Chondrocyte (in vitro differentiated cells): ENCODE results near the gene EWSR1. TPM values are rescaled to one million over a fixed set of nuclear protein-coding genes. Genes with fewer than 3 reads are reported as not detected.

Experiments used
- DNase-seq: peaks from one replicate; pipeline ENCODE4 v3.0.0; 2021; ENCODE audit warnings: mixed read lengths, low spot score
- H3K27ac Mint-ChIP-seq: one replicate; pipeline ENCODE4 v1.8.0; 2021; ENCODE audit warnings: mild to moderate bottlenecking, moderate library complexity, mixed read lengths; ENCODE audit not compliant: unreplicated experiment
- H3K27me3 Mint-ChIP-seq: 2 replicates; pipeline ENCODE4 v1.8.0; 2021; ENCODE audit warnings: low read depth, mixed read lengths
- H3K36me3 Mint-ChIP-seq: 2 replicates; pipeline ENCODE4 v1.8.0; 2021; ENCODE audit warnings: low read depth, mixed read lengths
- H3K4me1 Mint-ChIP-seq: 2 replicates; pipeline ENCODE4 v1.8.0; 2021; ENCODE audit warnings: low read depth, mild to moderate bottlenecking, mixed read lengths
- H3K4me3 Mint-ChIP-seq: one replicate; pipeline ENCODE4 v1.8.0; 2021; ENCODE audit warnings: mild to moderate bottlenecking, moderate library complexity, mixed read lengths; ENCODE audit not compliant: unreplicated experiment
- H3K9me3 Mint-ChIP-seq: 2 replicates; pipeline ENCODE4 v1.8.0; 2021; ENCODE audit warnings: low read depth, mixed read lengths
- total RNA-seq: library from RNA; stranded (reverse); gene quantifications from 3 replicates; pipeline ENCODE4 v1.2.1, GENCODE V29; 2021
- TF ChIP-seq, protein P1 (sequence below): fragments of 200-600 bp; sonication (generic); IDR thresholded peaks from 2 replicates; pipeline ENCODE4 v1.5.0; 2021; ENCODE audit warnings: antibody characterized with exemption, mild to moderate bottlenecking, moderate library complexity

EWSR1 gene
- total RNA-seq, 1 donor from 2014 or later, result 139 TPM

DNA sequence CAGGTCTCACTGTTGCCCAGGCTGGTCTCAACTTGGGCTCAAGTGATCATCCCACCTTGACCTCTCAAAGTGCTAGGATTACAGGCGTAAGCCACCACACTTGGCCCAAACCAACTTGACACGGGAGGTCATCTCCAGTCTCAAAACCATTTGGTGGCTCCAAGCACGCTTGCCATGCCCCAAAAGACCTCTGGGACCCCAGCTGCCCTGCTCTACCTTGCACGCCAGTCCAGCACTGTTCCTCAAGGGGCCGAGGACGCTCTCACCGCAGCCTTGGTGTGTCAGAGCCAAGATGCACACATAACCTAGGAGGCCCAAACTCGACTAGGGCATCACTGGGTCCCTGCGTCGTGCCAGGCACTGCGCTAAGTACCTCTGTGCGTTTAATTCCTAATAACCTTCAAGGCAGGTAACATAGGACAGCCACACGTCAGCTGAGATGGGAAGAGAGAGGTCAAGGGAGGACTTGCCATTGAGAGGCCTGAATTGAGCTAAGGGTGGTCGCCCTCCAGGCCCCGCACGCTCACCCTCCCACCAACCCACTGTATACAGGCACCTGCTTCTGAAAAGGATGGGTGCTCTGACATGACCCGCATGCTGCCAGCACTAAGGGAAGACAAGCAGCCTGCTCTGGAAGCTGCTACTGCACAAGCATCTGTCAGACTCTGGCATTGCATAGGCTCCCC, 33.8 kb downstream of the EWSR1 start:
- Mint-ChIP-seq H3K36me3 (peaks cover 30% of the 10 kb centered on the region), H3K4me3 (no peak overlapping the region), H3K27me3 (no peaks in the 10 kb centered on the region), H3K27ac (peak overlapping the region; percentile 36), H3K9me3 (no peaks in the 10 kb centered on the region), H3K4me1 (peaks cover 8% of the 10 kb centered on the region)
- DNase-seq, result no peak
- TF ChIP-seq, protein P1, sequence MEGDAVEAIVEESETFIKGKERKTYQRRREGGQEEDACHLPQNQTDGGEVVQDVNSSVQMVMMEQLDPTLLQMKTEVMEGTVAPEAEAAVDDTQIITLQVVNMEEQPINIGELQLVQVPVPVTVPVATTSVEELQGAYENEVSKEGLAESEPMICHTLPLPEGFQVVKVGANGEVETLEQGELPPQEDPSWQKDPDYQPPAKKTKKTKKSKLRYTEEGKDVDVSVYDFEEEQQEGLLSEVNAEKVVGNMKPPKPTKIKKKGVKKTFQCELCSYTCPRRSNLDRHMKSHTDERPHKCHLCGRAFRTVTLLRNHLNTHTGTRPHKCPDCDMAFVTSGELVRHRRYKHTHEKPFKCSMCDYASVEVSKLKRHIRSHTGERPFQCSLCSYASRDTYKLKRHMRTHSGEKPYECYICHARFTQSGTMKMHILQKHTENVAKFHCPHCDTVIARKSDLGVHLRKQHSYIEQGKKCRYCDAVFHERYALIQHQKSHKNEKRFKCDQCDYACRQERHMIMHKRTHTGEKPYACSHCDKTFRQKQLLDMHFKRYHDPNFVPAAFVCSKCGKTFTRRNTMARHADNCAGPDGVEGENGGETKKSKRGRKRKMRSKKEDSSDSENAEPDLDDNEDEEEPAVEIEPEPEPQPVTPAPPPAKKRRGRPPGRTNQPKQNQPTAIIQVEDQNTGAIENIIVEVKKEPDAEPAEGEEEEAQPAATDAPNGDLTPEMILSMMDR, result no peak

DNA sequence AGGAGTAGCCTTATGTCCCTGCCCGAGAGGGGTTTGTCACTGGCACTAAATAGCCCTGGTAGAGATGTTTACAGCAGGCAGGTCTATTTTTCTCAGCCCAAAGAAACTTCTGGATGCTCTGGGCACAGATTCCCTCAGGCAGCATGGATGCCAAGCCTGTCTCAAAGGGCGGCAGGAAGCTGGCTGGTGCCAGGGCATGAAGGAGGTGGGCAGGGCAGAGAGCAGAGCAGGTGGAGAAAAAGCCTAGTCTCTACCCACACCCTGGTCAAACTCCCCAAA, 34.3 kb downstream of the EWSR1 start:
- H3K4me1 Mint-ChIP-seq, result peaks cover 8% of the 10 kb centered on the region
- H3K27ac Mint-ChIP-seq, result peak overlapping the region; percentile 12
- TF ChIP-seq, protein P1, result no peak
- no peaks in the 10 kb centered on the region for H3K9me3 Mint-ChIP-seq
- no peak overlapping the region for H3K4me3 Mint-ChIP-seq
- peaks cover 28% of the 10 kb centered on the region for H3K36me3 Mint-ChIP-seq
- no peak for DNase-seq
- no peaks in the 10 kb centered on the region for H3K27me3 Mint-ChIP-seq

DNA sequence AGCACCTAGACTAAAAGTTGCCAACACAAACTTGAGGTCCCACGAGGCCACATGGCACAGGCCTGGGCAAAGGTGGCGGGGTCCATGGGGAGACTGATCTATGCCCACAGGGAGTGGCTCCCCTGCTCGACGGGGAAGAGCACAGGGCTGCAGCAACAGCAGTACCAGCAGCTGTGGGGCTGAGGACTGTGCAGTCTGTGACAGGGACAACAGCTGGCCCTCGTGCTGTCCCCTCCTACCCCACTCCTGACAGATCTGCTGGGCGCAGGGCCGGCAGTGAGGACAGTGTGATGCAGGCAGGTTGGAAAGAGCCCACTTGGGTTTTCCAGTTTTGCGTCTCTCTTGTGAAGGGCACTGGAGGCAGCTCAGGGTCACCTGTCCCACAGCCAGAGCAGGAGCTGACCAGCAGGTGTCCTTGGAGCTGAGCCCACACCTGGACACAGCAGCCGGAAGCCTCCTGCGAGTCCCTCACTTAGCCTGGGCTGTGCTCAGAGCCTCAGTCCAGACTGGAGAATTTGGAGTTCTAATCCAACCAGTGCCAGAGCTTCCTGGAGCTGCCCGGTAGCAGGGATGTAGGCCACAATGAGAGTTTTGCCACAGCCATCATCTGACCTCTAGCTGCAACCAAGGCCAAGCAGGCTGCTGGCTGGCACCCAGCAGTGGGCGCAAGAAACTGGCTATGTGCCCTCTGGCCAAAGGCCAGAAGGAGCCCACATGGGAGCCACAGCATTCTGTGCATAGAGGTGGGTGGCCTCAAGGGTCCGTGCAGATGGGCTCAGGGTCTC, 34.8 kb downstream of the EWSR1 start:
- Mint-ChIP-seq H3K27ac (peak overlapping the region; percentile 12), H3K4me3 (no peak overlapping the region), H3K9me3 (no peaks in the 10 kb centered on the region), H3K36me3 (peaks cover 22% of the 10 kb centered on the region), H3K4me1 (peaks cover 13% of the 10 kb centered on the region), H3K27me3 (no peaks in the 10 kb centered on the region)
- DNase-seq, result no peak
- TF ChIP-seq, protein P1, result no peak

DNA sequence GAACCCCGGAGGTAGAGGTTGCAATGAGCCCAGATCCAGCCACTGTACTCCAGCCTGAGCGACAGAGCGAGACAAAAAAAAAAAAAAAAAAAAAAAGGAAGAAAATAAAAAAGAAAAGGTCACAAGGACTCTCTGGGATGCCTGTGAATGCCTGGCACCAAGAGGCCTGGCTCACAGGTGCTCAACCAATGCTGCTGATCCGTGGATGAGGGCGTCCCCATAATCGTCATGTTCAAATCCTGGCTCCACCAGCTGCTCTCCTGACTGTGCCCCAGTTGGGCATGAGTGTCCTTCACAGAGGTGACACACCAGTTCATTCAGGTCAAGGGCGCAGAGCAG, 37.7 kb downstream of the EWSR1 start:
- Mint-ChIP-seq H3K27ac (no peak overlapping the region), H3K27me3 (no peaks in the 10 kb centered on the region), H3K9me3 (no peaks in the 10 kb centered on the region), H3K36me3 (peaks cover 5% of the 10 kb centered on the region), H3K4me1 (peaks cover 35% of the 10 kb centered on the region), H3K4me3 (peak overlapping the region; percentile 83)
- no peak for DNase-seq
- TF ChIP-seq, protein P1, result no peak

DNA sequence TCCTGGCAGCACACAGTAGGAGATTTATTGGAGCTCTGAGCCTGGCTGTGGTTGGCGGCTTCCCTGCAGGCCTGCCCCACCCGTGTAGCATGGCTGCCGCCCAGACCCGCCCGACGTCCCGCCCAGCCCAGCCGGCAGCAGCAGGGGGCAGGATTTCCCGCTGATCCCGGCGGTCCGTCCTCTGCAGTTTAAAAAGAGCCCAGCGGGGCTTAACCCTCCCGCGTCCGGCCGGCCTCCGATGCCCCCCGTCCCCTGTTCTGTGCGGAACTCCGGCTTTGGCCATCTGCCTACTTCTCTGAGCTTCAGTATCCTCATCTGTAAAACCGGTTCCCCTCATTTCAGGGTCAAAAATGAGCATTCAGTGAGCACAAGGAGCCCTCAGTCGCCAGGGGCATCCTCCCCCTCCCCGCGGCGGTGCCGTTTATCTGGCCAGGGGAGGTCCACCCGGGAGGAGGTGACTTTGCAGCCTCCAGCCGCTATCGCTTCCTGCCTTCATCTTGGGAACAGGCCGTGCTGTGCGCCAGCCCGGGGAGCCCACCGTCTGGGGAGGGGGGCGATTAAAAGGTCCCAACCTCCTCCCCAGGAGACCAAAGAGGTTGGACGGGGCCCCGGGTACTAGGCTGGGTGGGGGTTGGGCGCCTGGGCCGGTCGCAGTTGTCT, 38.2 kb downstream of the EWSR1 start, which contains the start of gene GAS2L1:
Gene GAS2L1, plus strand, starts transcription at position 476 of the 660 bp plus-strand sequence. CDS start 1,456 bp downstream, outside the sequence.
- Mint-ChIP-seq H3K27ac (peak within 1 kb of the TSS; percentile 88), H3K27me3 (no peaks in the 10 kb centered on the region), H3K4me3 (peak within 1 kb of the TSS; percentile 84), H3K9me3 (no peaks in the 10 kb centered on the region), H3K36me3 (peaks cover 1% of the 10 kb centered on the region), H3K4me1 (peaks cover 40% of the 10 kb centered on the region)
- peak; percentile 94 for DNase-seq
- TF ChIP-seq, protein P1, result peak; percentile 83
